Panc1 (cell line): ENCODE data around the gene BCAS3. TPM values are rescaled to one million over a fixed set of nuclear protein-coding genes. Genes with fewer than 3 reads are reported as not detected.

Experiments used
- ATAC-seq: fragments of 200-7000 bp; cut with Tn5 transposase; 2 replicates; pipeline ENCODE4 v1.9.1; 2020; ENCODE audit warnings: mild to moderate bottlenecking, moderate library complexity
- BruUV-seq: library from RNA; stranded (reverse); fragments of 400-500 nt; replicated peaks from 2 replicates; lab custom pipeline; 2021; lab: Mats Ljungman, UMichigan
- CTCF ChIA-PET: fragments of 300-600 bp; sonication (Branson Sonifier 250); formaldehyde crosslinking; loops from one replicate; lab custom pipeline; 2022; ENCODE audit warnings: antibody characterized with exemption; lab: Charles Lee
- POLR2A ChIA-PET: fragments of 300-600 bp; sonication (Branson Sonifier 250); formaldehyde crosslinking; loops from one replicate; lab custom pipeline; 2022; ENCODE audit warnings: antibody characterized with exemption; lab: Charles Lee
- DNase-seq: peaks from one replicate; pipeline ENCODE4 v3.0.0-alpha.2; 2010; ENCODE audit warnings: low read depth, low spot score
- H3K27ac ChIP-seq: 2 replicates; pipeline ENCODE4 v1.5.1; 2011; ENCODE audit warnings: mild to moderate bottlenecking, low read length, inconsistent platforms
- H3K27me3 ChIP-seq: fragments of 200-500 bp; sonication (Bioruptor generic); 2 replicates; pipeline ENCODE4 v1.6.0; 2014; ENCODE audit warnings: low read length, inconsistent platforms; ENCODE audit not compliant: control insufficient read depth, insufficient read depth
- H3K36me3 ChIP-seq: fragments of 200-500 bp; sonication (Bioruptor generic); 2 replicates; pipeline ENCODE4 v1.5.1; 2014; ENCODE audit warnings: inconsistent platforms, mild to moderate bottlenecking, low read length, moderate library complexity; ENCODE audit not compliant: control insufficient read depth, insufficient read depth
- H3K4me1 ChIP-seq: 2 replicates; pipeline ENCODE4 v1.5.1; 2011; ENCODE audit warnings: inconsistent platforms, mild to moderate bottlenecking, low read length, moderate library complexity; ENCODE audit not compliant: control insufficient read depth, insufficient read depth
- H3K4me3 ChIP-seq, 2 experiments: 2 replicates each; pipeline ENCODE4 v1.5.1; 2011 to 2012; ENCODE audit warnings: low read depth in 2 of 2, low read length in 2 of 2, mild to moderate bottlenecking in 2 of 2, inconsistent platforms in 1 of 2, moderate library complexity in 1 of 2
- H3K9me3 ChIP-seq: fragments of 200-500 bp; sonication (Bioruptor generic); 2 replicates; pipeline ENCODE4 v1.5.1; 2014; ENCODE audit warnings: low read depth, mild to moderate bottlenecking, inconsistent platforms, low read length, moderate library complexity; ENCODE audit not compliant: control insufficient read depth, insufficient read depth
- CTCF ChIP-seq: fragments of 450-650 bp; IDR thresholded peaks from 2 replicates; pipeline ENCODE4 v1.5.1; 2017; ENCODE audit warnings: mild to moderate bottlenecking
- POLR2AphosphoS5 ChIP-seq: IDR thresholded peaks from 2 replicates; pipeline ENCODE4 v1.6.1; 2012; ENCODE audit warnings: mild to moderate bottlenecking, low read depth, low read length, moderate library complexity
- REST ChIP-seq, 2 experiments: IDR thresholded peaks; 2 replicates each; pipeline ENCODE4 v1.6.1; 2011 to 2012; ENCODE audit warnings: low read depth in 2 of 2, control low read depth in 1 of 2, low read length in 1 of 2, mild to moderate bottlenecking in 1 of 2, moderate library complexity in 1 of 2; ENCODE audit not compliant: insufficient read depth in 1 of 2
- SIN3A ChIP-seq: IDR thresholded peaks from 2 replicates; pipeline ENCODE4 v1.6.1; 2012; ENCODE audit warnings: low read depth, mild to moderate bottlenecking, low read length, moderate library complexity, borderline replicate concordance; ENCODE audit not compliant: insufficient read depth
- TCF7L2 ChIP-seq: IDR thresholded peaks from 2 replicates; pipeline ENCODE4 v1.6.1; 2011; ENCODE audit warnings: mild to moderate bottlenecking, low read depth, low read length, inconsistent platforms
- in situ Hi-C: cut with HindIII; loops from 2 replicates; pipeline ENCODE4 v1.10.0; 2016; ENCODE audit warnings: low sequenced_read_pairs, low pct_unique_long_range_greater_than_20kb
- intact Hi-C: fragments of 100-400 bp; cut with micrococcal nuclease; formaldehyde crosslinking; loops from one replicate; pipeline ENCODE4 v1.10.0; 2022; ENCODE audit not compliant: unreplicated experiment
- total RNA-seq: library from RNA; stranded (reverse); gene quantifications from one replicate; pipeline ENCODE4 v1.2.1, GENCODE V29; 2021; ENCODE audit not compliant: unreplicated experiment

BCAS3 gene
- total RNA-seq, 1 experiment from 2014 or later: 9.3 TPM

GRCh38 chr17:60959011-60959410 is 281.4 kb downstream of the BCAS3 start:
- POLR2A ChIA-PET: no interaction called here
- no TSS peak for BruUV-seq
- no peak for DNase-seq
- ATAC-seq: no peak
- Histone ChIP-seq H3K36me3 (no peaks in the 10 kb centered on the region), H3K27ac (no peak overlapping the region), H3K4me1 (no peaks in the 10 kb centered on the region), H3K9me3 (no peaks in the 10 kb centered on the region), H3K4me3 (no peak overlapping the region), H3K27me3 (no peaks in the 10 kb centered on the region)
- intact Hi-C loops (no loop called here), in situ Hi-C loops (no loop called here)
- CTCF ChIA-PET: no interaction called here
- TF ChIP-seq POLR2AphosphoS5: no peak
- no peak for TF ChIP-seq CTCF
- TF ChIP-seq REST (IDR thresholded peaks at IDR 0.05; ENCODE audit: insufficient read depth in 1 of 2, low read depth in 2 of 2, low read length in 1 of 2): no peak
- no peak for TF ChIP-seq TCF7L2
- TF ChIP-seq SIN3A: no peak

GRCh38 chr17:60959696-60960095 is 282.0 kb downstream of the BCAS3 start:
- Histone ChIP-seq H3K4me1 (no peaks in the 10 kb centered on the region), H3K4me3 (no peak overlapping the region), H3K36me3 (no peaks in the 10 kb centered on the region), H3K27me3 (no peaks in the 10 kb centered on the region), H3K9me3 (no peaks in the 10 kb centered on the region), H3K27ac (no peak overlapping the region)
- ChIA-PET POLR2A (no interaction called here), CTCF (no interaction called here)
- intact Hi-C loops: no loop called here
- in situ Hi-C loops: no loop called here
- no TSS peak for BruUV-seq
- ATAC-seq (no peak), DNase-seq (no peak)
- TF ChIP-seq SIN3A (no peak), CTCF (no peak), POLR2AphosphoS5 (no peak), TCF7L2 (no peak), REST (IDR thresholded peaks at IDR 0.05; ENCODE audit: insufficient read depth in 1 of 2, low read depth in 2 of 2, low read length in 1 of 2) (no peak)
